ENCODE results near the gene ULBP2.

GRCh38 chr6:149964308-149965193, 22.7 kb downstream of the ULBP2 start:
- TF ChIP-seq POLR2A (IDR thresholded peaks at IDR 0.05; ENCODE audit: low read length) (no peak), CHD2 (IDR thresholded peaks at IDR 0.05; ENCODE audit: low read length, partially characterized antibody) (no peak), HOXB5 (CRISPR knock-in tag; IDR thresholded peaks at IDR 0.05) (no peak), ZFP36 (IDR thresholded peaks at IDR 0.05; ENCODE audit: borderline replicate concordance, partially characterized antibody) (no peak), CTCF (IDR thresholded peaks at IDR 0.05) (no peak), REST (IDR thresholded peaks at IDR 0.05) (no peak), TFCP2L1 (CRISPR knock-in tag; IDR thresholded peaks at IDR 0.05) (no peak), SMC3 (IDR thresholded peaks at IDR 0.05) (no peak)
